AML-193 (cell line): ENCODE results near the gene LRRK1.

Experiments
- DNase-seq, 2 experiments: peaks; one replicate each; lab custom pipeline; 2025; lab: John Stamatoyannopoulos, UW

LRRK1 gene

GRCh38 chr15:100939791-100940190 lies 20.6 kb downstream of the LRRK1 start:
- no peak for DNase-seq

- peak; percentile 53 to 66 for DNase-seq
Measured at GRCh38 chr15:100940767-100941379, 21.7 kb downstream of the LRRK1 start.

- no peak for DNase-seq
Measured at GRCh38 chr15:100941536-100941935, 22.4 kb downstream of the LRRK1 start.

GRCh38 chr15:100942656-100943425 lies 23.7 kb downstream of the LRRK1 start:
- DNase-seq = no peak

- no peak for DNase-seq
Measured at GRCh38 chr15:100944244-100944895, 25.2 kb downstream of the LRRK1 start.

GRCh38 chr15:100944986-100945385 lies 25.8 kb downstream of the LRRK1 start:
- DNase-seq = no peak

- DNase-seq = no peak
Measured at GRCh38 chr15:100947760-100948429, 28.7 kb downstream of the LRRK1 start.

GRCh38 chr15:100948430-100948762 lies 29.2 kb downstream of the LRRK1 start:
- DNase-seq = no peak

- DNase-seq = no peak
Measured at GRCh38 chr15:100949691-100950090, 30.5 kb downstream of the LRRK1 start.

- DNase-seq = no peak
Measured at GRCh38 chr15:100951965-100952364, 32.8 kb downstream of the LRRK1 start.

- DNase-seq = no peak
Measured at GRCh38 chr15:100952566-100952965, 33.4 kb downstream of the LRRK1 start.

GRCh38 chr15:100958326-100959065 lies 39.3 kb downstream of the LRRK1 start:
- DNase-seq = no peak

- DNase-seq = no peak
Measured at GRCh38 chr15:100959066-100960050, 40.2 kb downstream of the LRRK1 start.

GRCh38 chr15:100966997-100967396 lies 47.8 kb downstream of the LRRK1 start:
- no peak for DNase-seq

- no peak for DNase-seq
Measured at GRCh38 chr15:100968050-100968966, 49.2 kb downstream of the LRRK1 start.

- no peak for DNase-seq
Measured at GRCh38 chr15:100972975-100973350, 53.8 kb downstream of the LRRK1 start.

- DNase-seq = no peak
Measured at GRCh38 chr15:100973351-100974111, 54.4 kb downstream of the LRRK1 start.

GRCh38 chr15:100975043-100975442 lies 55.9 kb downstream of the LRRK1 start:
- DNase-seq = no peak
